Measurements from ENCODE around the gene ACSS1.

The ACSS1 gene

GRCh38 chr20:25059866-25060465, 2.0 kb upstream of the ACSS1 start:
- no peak for DNase-seq (ENCODE audit: low spot score)

- no peak for DNase-seq (ENCODE audit: low spot score)
Observed at GRCh38 chr20:25058847-25059810, 1.2 kb upstream of the ACSS1 start.

GRCh38 chr20:25057234-25058050, 497 bp downstream of the ACSS1 start:
- DNase-seq (ENCODE audit: low spot score) = no peak

GRCh38 chr20:25056690-25057233, 1.2 kb downstream of the ACSS1 start:
- DNase-seq (ENCODE audit: low spot score) = no peak

GRCh38 chr20:25055711-25056495, 2.0 kb downstream of the ACSS1 start:
- DNase-seq (ENCODE audit: low spot score) = no peak

GRCh38 chr20:25054995-25055629, 2.8 kb downstream of the ACSS1 start:
- DNase-seq (ENCODE audit: low spot score) = no peak

GRCh38 chr20:25054096-25054820, 3.7 kb downstream of the ACSS1 start:
- no peak for DNase-seq (ENCODE audit: low spot score)

GRCh38 chr20:25053255-25054031, 4.5 kb downstream of the ACSS1 start:
- DNase-seq (ENCODE audit: low spot score) = no peak

- no peak for DNase-seq (ENCODE audit: low spot score)
Observed at GRCh38 chr20:25052255-25053194, 5.4 kb downstream of the ACSS1 start.

- DNase-seq (ENCODE audit: low spot score) = no peak
Observed at GRCh38 chr20:25051386-25052155, 6.4 kb downstream of the ACSS1 start.

- DNase-seq (ENCODE audit: low spot score) = no peak
Observed at GRCh38 chr20:25050501-25051350, 7.2 kb downstream of the ACSS1 start.

- DNase-seq (ENCODE audit: low spot score) = no peak
Observed at GRCh38 chr20:25050082-25050481, 7.9 kb downstream of the ACSS1 start.

GRCh38 chr20:25049261-25050060, 8.5 kb downstream of the ACSS1 start:
- DNase-seq (ENCODE audit: low spot score) = no peak

GRCh38 chr20:25048519-25048952, 9.4 kb downstream of the ACSS1 start:
- DNase-seq (ENCODE audit: low spot score) = no peak

GRCh38 chr20:25047766-25048165, 10.2 kb downstream of the ACSS1 start:
- no peak for DNase-seq (ENCODE audit: low spot score)
